ENCODE data around the gene DGCR2.

DGCR2 gene

DNA sequence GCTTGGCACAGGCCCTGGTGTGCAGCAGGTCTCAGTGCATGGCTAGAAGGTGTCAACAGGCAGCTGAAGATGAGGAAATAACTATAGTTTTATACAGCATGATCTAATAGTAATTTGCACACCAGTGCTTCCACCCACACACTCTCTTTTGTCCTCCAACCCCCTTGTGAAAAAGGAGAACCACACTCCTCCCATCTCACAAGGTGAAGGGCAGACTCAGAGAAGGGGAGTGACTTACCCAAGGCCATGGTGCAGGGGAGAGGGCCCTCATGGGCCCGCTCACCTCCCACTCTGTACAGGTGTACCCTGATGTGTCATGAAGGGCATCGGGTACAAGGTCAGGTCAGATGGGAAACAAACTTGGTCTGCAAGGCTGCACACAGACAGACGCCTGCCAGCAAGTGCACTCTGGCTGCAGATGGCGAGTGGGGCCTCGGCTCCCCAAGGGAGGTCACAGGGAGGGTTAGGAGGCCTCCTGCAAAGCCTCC lies 53.4 kb downstream of the DGCR2 start:
- H3K36me3 ChIP-seq (ENCODE audit: insufficient read depth, low read length) = peaks cover 69% of the 10 kb centered on the region
- H2AFZ ChIP-seq (ENCODE audit: low read depth, low read length) = no peak overlapping the region
- no peak overlapping the region for H3K4me3 ChIP-seq (ENCODE audit: low read length)
- peaks cover 7% of the 10 kb centered on the region for H3K4me1 ChIP-seq (ENCODE audit: insufficient read depth, low read length)
- H3K27me3 ChIP-seq (ENCODE audit: insufficient read depth, low read length) = no peaks in the 10 kb centered on the region
- H3K9me3 ChIP-seq (ENCODE audit: low read length) = no peaks in the 10 kb centered on the region

GRCh38 chr22:19067696-19068348 lies 54.4 kb downstream of the DGCR2 start:
- Histone ChIP-seq H3K36me3 (ENCODE audit: insufficient read depth, low read length) (peaks cover 72% of the 10 kb centered on the region), H3K9me3 (ENCODE audit: low read length) (no peaks in the 10 kb centered on the region), H3K4me3 (ENCODE audit: low read length) (no peak overlapping the region)

DNA sequence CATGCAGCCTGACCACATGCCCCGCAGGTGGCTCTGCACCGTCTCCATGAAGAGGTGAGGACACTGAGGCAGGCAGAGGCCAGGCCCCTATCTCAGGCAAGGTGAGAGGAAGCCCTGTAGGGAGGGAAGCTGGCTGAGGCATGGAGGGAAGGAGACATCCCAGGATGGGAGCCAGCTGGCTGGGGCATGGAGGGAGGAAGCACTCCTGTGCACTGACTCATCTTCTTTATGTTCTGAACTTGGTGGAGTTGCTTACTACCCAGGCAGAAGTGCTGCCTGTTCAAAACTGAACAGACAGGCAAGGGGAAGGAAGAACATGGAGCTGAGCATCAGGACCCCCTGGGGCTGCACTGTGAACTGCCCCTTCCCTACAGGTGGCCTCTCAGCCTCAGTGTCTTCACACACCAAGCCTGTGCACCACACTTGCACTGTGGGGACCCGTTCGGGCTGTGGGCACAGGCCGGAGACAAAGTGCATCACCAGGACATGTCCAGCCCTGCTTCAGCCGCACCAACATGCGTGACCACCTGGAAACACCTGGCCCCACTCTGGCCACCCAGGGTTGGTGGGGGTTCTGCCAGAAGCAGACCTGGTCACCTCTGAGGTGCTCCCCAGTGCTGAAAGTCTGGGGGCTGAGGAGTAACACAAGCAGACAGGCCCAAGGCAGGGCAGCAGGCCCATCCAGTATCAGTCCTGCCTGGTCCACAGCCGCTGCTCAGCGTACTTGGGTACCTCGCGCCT lies 55.5 kb downstream of the DGCR2 start:
- Histone ChIP-seq H3K4me1 (ENCODE audit: insufficient read depth, low read length) (peaks cover 12% of the 10 kb centered on the region), H3K27me3 (ENCODE audit: insufficient read depth, low read length) (no peaks in the 10 kb centered on the region), H3K4me3 (ENCODE audit: low read length) (no peak overlapping the region), H2AFZ (ENCODE audit: low read depth, low read length) (no peak overlapping the region), H3K36me3 (ENCODE audit: insufficient read depth, low read length) (peaks cover 78% of the 10 kb centered on the region), H3K9me3 (ENCODE audit: low read length) (no peaks in the 10 kb centered on the region)

More at GRCh38 chr22:19067696-19068348, 54.4 kb downstream of the DGCR2 start:
- H3K4me1 ChIP-seq (ENCODE audit: insufficient read depth, low read length) = peaks cover 7% of the 10 kb centered on the region
- no peak overlapping the region for H2AFZ ChIP-seq (ENCODE audit: low read depth, low read length)
- no peaks in the 10 kb centered on the region for H3K27me3 ChIP-seq (ENCODE audit: insufficient read depth, low read length)

- Histone ChIP-seq H3K27me3 (ENCODE audit: insufficient read depth, low read length) (no peaks in the 10 kb centered on the region), H3K9me3 (ENCODE audit: low read length) (no peaks in the 10 kb centered on the region), H2AFZ (ENCODE audit: low read depth, low read length) (no peak overlapping the region), H3K4me1 (ENCODE audit: insufficient read depth, low read length) (peaks cover 12% of the 10 kb centered on the region), H3K36me3 (ENCODE audit: insufficient read depth, low read length) (peaks cover 76% of the 10 kb centered on the region), H3K4me3 (ENCODE audit: low read length) (no peak overlapping the region)
These were observed 56.3 kb downstream of the DGCR2 start for GRCh38 chr22:19065929-19066328.

DNA sequence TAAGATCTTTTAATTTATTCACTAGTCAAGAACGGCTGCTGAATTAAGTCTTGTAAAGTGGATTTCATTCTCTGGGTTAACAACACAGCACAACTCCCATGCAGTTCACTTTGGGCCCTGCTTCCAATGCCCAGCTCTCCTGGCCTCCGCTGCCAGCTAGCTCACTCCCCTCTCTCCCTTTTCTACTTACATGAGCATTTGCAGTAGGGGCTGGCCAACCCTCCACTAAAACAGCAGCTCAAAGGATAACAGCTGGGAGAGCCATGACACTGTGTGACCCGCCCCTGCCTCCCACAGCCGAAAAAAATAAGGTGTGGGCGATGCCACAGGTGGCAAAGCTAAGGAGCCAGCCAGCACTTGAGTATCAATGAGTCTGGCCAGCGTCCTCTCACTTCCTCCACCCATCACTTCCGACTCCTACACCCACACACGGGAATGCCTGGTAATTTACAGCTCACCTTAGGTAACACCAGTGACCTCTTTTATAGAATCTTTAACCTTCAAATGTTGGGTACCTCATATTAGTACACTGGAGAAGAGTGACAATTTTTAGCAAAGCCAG lies 56.8 kb downstream of the DGCR2 start:
- Histone ChIP-seq H2AFZ (ENCODE audit: low read depth, low read length) (no peak overlapping the region), H3K9me3 (ENCODE audit: low read length) (no peaks in the 10 kb centered on the region), H3K4me1 (ENCODE audit: insufficient read depth, low read length) (peaks cover 12% of the 10 kb centered on the region), H3K4me3 (ENCODE audit: low read length) (no peak overlapping the region), H3K36me3 (ENCODE audit: insufficient read depth, low read length) (peaks cover 77% of the 10 kb centered on the region), H3K27me3 (ENCODE audit: insufficient read depth, low read length) (no peaks in the 10 kb centered on the region)

DNA sequence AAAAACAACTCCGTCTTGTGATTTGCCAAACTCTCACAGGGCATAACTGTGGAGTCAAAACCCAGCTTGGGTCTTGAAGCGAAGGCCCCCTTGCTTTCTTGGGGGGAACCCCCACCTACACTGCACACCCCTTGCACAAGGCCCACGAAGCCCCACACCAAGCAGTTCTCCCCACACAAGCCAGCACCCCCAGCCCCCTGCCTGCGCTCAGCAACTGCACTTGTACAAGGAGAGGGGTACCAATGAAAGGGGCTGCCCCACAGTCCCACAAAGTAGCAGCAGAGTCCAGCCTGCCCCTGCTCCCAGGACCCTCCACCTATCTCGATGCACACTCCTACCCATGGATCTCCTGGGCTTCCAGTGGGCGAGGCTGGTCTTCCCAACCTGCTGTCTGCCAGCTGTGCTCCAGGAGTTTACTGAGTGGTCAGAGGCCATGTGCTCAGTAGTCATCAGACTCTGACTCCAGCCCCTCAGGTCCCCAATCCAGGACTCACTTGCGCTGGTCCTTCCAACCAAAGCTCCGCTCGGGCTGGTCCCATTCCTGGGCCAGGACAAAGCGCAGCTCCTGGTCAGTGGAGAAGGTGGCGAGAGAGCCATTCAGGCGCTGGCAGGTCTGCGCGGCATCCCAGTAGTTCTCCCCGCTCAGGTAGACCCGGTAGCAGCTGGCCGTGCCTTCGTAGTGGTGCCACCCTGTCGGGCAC lies 57.7 kb downstream of the DGCR2 start:
- no peak overlapping the region for H2AFZ ChIP-seq (ENCODE audit: low read depth, low read length)
- H3K4me3 ChIP-seq (ENCODE audit: low read length) = no peak overlapping the region
- peaks cover 77% of the 10 kb centered on the region for H3K36me3 ChIP-seq (ENCODE audit: insufficient read depth, low read length)
- no peaks in the 10 kb centered on the region for H3K27me3 ChIP-seq (ENCODE audit: insufficient read depth, low read length)
- H3K9me3 ChIP-seq (ENCODE audit: low read length) = no peaks in the 10 kb centered on the region
- peaks cover 12% of the 10 kb centered on the region for H3K4me1 ChIP-seq (ENCODE audit: insufficient read depth, low read length)

DNA sequence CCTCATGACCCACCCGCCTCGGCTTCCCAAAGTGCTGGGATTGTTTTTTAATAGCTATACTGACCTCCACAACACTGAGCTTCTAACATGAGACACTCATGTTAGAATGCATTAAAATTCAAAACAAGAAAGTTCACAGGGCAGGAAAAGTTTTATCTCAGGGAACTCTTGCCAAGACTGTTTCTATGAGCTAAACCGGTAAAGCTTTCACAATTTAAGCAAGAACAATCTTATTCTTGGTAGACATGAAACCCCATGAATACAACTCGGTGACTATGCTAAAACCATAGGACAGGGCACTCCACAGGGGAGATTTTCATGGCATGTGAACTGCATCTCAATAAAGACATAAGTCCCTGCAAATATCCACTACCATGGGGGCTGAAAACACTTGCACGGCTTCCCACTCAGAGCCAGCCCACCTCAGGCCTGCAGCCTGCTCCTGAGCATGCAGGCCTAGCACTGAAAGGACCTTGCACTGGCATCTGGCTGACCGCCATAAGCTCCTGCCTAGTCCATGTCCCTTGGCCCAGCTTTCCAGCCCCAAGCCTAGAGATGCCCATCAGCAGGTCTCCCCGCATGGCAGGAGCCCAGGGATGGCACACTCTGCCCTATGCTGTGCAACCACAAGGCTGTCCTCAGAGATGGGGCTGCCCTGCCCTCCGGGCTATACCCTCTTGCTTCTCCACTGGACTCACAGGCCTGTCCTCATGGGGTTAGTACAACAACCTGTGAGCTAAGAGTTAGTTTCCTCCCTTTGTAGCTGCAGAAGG lies 58.4 kb downstream of the DGCR2 start:
- Histone ChIP-seq H3K9me3 (ENCODE audit: low read length) (no peaks in the 10 kb centered on the region), H3K36me3 (ENCODE audit: insufficient read depth, low read length) (peaks cover 80% of the 10 kb centered on the region), H3K27me3 (ENCODE audit: insufficient read depth, low read length) (no peaks in the 10 kb centered on the region), H2AFZ (ENCODE audit: low read depth, low read length) (no peak overlapping the region), H3K4me3 (ENCODE audit: low read length) (no peak overlapping the region), H3K4me1 (ENCODE audit: insufficient read depth, low read length) (peaks cover 9% of the 10 kb centered on the region)

GRCh38 chr22:19062943-19063308 lies 59.3 kb downstream of the DGCR2 start:
- H3K9me3 ChIP-seq (ENCODE audit: low read length) = no peaks in the 10 kb centered on the region
- H2AFZ ChIP-seq (ENCODE audit: low read depth, low read length) = no peak overlapping the region
- no peak overlapping the region for H3K4me3 ChIP-seq (ENCODE audit: low read length)
- peaks cover 82% of the 10 kb centered on the region for H3K36me3 ChIP-seq (ENCODE audit: insufficient read depth, low read length)
- no peaks in the 10 kb centered on the region for H3K27me3 ChIP-seq (ENCODE audit: insufficient read depth, low read length)
- H3K4me1 ChIP-seq (ENCODE audit: insufficient read depth, low read length) = peaks cover 5% of the 10 kb centered on the region

DNA sequence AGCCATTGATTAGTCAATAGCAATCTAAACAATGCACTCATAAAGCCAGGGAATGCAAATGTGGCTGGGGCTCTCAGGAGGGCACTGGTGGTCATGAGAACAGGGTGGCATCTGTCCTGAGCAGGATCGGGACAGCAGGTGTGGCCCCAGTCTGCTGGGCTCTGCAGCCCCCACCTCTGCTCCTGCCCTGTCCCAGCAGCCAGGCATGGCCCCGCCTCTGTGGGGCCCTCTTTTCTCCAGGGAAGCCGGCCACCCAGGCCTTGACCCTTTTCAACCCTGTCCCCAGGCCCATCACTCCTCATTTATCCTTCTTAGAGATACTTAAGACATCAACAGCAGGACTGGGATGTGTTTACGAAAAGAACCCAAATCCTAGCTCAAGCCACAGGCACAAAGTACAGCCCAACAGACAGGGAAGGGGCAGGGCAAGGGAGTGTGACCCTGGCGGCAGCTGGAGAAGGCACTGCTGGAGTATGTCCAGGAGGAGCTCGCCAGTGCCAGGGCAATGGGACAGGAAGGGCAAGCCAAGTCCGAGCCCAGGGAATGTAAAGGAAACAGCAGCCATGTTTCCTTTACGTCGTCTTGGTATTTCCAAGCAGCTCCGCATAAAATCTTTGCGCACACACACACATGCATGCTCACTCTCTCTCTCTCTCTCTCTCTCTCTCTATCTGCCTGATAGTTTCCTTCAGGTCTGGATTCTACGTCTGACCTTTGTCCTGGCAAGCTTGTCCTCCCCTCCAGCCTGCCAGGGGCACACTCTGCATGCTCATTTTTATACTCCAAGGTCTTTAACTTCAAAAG lies 59.9 kb downstream of the DGCR2 start:
- no peak overlapping the region for H3K4me3 ChIP-seq (ENCODE audit: low read length)
- H3K9me3 ChIP-seq (ENCODE audit: low read length) = no peaks in the 10 kb centered on the region
- H3K36me3 ChIP-seq (ENCODE audit: insufficient read depth, low read length) = peaks cover 84% of the 10 kb centered on the region
- peaks cover 5% of the 10 kb centered on the region for H3K4me1 ChIP-seq (ENCODE audit: insufficient read depth, low read length)
- no peak overlapping the region for H2AFZ ChIP-seq (ENCODE audit: low read depth, low read length)
- no peaks in the 10 kb centered on the region for H3K27me3 ChIP-seq (ENCODE audit: insufficient read depth, low read length)

DNA sequence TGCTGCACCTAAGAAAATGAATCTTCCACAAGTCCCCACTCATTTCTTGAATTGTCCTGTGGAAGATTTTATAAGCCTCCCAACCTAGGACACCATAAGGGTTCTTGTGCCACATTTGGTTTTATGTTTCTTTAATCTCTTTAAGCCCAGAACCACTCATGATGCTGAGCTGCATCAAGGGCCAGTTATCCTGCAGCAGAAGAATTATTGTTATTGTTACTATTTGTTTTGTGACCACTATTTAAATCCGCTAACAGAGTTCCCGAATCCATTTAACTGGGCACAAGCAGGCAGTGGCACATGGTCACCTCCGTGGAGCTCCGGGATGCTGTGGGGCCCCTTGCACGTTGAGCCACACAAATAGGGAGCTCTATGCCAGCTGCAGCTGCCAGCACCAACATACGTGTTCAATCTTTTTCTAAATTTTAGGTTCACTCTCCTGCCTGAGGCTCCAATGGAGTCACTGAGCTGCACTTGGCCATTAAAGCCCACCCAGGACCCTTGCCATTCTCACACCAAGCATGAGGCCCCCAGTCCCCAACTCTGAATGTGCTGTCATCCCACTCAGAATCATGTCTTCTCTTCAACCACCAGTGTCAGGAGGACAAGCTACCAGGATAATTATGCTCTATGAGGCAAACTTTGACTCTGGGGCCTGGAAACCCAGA lies 60.6 kb downstream of the DGCR2 start:
- H3K27me3 ChIP-seq (ENCODE audit: insufficient read depth, low read length) = no peaks in the 10 kb centered on the region
- no peak overlapping the region for H2AFZ ChIP-seq (ENCODE audit: low read depth, low read length)
- H3K4me1 ChIP-seq (ENCODE audit: insufficient read depth, low read length) = peaks cover 5% of the 10 kb centered on the region
- peaks cover 84% of the 10 kb centered on the region for H3K36me3 ChIP-seq (ENCODE audit: insufficient read depth, low read length)
- no peaks in the 10 kb centered on the region for H3K9me3 ChIP-seq (ENCODE audit: low read length)
- H3K4me3 ChIP-seq (ENCODE audit: low read length) = no peak overlapping the region

DNA sequence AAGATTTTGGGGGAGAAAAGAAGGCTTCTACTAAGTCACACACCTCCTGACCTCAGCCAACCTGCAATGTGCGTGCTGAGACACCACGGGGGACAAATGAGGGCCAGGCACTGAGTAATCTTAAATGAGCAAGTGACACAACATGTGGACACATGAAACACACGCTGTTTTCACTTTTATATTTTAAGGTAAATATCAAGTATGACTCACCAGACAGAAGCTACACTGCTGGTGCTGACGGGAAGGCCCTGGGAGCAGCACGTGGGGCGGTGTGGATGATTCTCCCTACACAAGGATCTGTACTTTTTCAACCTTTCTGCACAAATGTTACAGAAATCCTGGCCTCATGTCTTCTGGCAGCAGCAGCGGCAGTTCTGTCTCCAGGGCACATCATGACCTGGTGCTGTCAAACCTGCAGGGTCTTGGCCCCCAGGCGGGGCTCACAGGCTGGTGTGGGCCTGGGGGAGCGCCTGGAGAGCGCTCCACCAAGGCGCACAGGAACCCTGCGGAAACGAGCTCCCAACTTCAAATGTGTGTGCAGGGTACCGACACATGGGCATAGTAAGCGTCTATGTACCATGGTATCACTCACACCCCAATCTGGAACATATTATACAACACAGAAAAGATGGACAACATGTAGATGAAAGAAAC lies 61.7 kb downstream of the DGCR2 start:
- no peaks in the 10 kb centered on the region for H3K27me3 ChIP-seq (ENCODE audit: insufficient read depth, low read length)
- no peaks in the 10 kb centered on the region for H3K9me3 ChIP-seq (ENCODE audit: low read length)
- H3K36me3 ChIP-seq (ENCODE audit: insufficient read depth, low read length) = peaks cover 81% of the 10 kb centered on the region
- no peak overlapping the region for H2AFZ ChIP-seq (ENCODE audit: low read depth, low read length)
- H3K4me1 ChIP-seq (ENCODE audit: insufficient read depth, low read length) = peaks cover 5% of the 10 kb centered on the region
- H3K4me3 ChIP-seq (ENCODE audit: low read length) = no peak overlapping the region

All from neuron (in vitro differentiated cells).